Activated CD8-positive, alpha-beta memory T cell treated with anti-CD3 and anti-CD28 coated beads, Interleukin-2, amount 50 U/mL, for 24 hours (primary cell): ENCODE results near the gene XIRP1.
"Not testable (repeated sequence)": the region's sequence is repeated elsewhere in the genome, so short reads cannot be mapped to it uniquely, and the experiment has no call there.

ENCODE experiments used
- DNase-seq: peaks from one replicate; pipeline ENCODE4 v3.0.0-alpha.2; 2020; ENCODE audit errors: extremely low read depth

Gene XIRP1

GRCh38 chr3:39192490-39193092, at the start of gene XIRP1:
XIRP1 (minus strand) TSS chr3:39192595; CDS start chr3:39189445, 3,150 bp downstream.
- DNase-seq: no peak

DNA sequence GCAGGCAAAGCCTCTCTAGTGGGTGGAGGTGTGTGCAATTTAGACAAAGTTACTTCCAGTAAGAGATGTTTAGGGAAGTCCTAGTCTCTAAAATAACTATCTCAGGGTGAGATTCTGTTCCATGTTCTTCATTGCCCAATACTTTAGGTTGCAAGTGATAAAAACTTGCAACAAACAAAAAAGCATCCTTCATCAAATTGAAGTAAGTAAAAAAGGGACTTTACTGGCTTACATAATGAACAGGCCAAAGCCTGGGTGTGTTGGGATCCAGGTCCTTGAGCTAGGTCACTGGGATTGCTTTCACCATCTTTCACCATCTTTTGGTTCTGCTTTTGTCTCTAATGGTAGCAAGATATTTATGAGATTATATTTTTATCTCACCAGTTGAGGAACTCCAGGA, 49.2 kb upstream of the XIRP1 start:
- no peak for DNase-seq

GRCh38 chr3:39237027-39237426, 44.6 kb upstream of the XIRP1 start:
- DNase-seq: no peak

DNA sequence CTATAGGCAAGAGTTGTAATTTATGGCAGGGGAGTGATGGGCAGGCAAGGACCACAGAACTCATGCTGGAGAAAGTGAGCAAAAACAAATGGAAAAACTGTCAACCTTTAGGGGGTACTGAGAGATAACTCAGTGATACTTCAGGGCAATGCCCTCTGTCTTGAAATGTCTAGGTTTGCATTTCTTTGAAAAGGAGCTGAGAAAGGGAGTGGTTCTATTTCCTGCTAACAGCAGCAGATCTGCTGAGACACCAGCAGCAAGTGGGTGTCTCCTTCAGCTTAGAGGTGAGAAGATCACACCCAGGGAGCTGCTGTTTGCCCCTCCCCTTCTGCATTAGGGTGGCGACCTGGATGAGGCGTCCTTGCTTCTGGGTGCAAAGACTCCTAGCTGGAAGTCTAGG, 42.3 kb upstream of the XIRP1 start:
- DNase-seq: no peak

GRCh38 chr3:39232859-39233258, 40.5 kb upstream of the XIRP1 start:
- DNase-seq: no peak

GRCh38 chr3:39230453-39230852, 38.1 kb upstream of the XIRP1 start:
- no peak for DNase-seq

- DNase-seq: no peak
Measured at GRCh38 chr3:39228496-39228895, 36.1 kb upstream of the XIRP1 start.

DNA sequence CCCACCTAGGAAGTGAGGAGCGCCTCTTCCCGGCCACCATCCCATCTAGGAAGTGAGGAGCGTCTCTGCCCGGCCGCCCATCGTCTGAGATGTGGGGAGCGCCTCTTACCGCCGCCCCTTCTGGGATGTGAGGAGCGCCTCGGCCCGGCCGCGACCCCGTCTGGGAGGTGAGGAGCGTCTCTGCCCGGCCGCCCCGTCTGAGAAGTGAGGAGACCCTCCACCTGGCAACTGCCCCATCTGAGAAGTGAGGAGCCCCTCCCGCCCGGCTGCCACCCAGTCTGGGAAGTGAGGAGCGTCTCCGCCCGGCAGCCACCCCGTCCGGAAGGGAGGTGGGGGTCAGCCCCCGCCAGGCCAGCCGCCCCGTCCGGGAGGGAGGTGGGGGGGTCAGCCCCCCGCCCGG, 35.2 kb upstream of the XIRP1 start:
- DNase-seq: not testable (repeated sequence)

DNA sequence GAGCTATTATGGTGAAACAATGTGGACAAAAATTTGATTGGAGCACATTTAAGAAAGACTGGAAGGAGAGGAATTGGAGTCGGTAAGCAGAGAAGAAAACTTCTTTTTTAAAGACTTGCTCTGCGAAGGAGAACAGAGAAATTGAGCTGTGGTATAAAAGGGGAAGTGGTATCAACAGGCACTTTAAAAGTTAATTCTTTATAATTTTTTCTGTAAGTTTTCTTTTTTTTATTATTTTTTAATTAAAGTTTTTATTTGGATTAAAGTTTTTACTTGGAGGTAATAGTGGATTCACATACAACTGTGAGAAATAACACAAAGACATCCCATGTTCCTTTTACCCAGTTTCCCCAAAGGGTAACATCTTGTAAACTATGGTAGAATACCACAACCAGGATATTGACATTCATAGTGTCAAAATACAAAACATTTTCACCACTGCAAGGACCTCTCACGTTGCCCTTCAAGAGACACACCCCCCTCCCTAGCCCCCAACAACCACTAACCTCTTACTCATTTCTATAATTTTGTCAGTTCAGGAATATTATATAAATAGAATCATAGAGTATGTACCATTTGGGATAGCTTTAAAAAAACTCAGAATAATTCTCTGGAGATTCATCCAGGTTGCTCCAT, 33.8 kb upstream of the XIRP1 start:
- DNase-seq: no peak

- DNase-seq: no peak
Measured at GRCh38 chr3:39224288-39224687, 31.9 kb upstream of the XIRP1 start.

DNA sequence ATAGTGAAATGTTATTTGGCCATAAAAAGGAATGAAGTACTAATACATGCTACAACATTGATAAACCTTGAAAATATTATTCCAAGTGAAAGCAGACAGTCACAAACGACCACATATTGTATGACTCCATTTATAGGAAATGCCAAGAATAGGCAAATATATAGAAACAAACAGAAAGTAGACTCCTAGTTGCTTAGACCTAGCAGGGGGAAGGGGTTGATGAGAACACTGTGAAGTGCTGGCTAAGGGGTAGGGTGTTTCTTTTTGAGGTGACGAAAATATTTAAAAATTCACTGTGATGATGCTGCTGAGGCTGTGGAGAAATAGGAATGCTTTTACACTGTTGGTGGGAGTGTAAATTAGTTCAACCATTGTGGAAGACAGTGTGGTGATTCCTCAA, 30.5 kb upstream of the XIRP1 start:
- no peak for DNase-seq

- DNase-seq: no peak
Measured at GRCh38 chr3:39222462-39222861, 30.1 kb upstream of the XIRP1 start.

GRCh38 chr3:39221141-39221530, 28.7 kb upstream of the XIRP1 start:
- DNase-seq: no peak

- DNase-seq: no peak
Measured at GRCh38 chr3:39220407-39221140, 28.2 kb upstream of the XIRP1 start.

DNA sequence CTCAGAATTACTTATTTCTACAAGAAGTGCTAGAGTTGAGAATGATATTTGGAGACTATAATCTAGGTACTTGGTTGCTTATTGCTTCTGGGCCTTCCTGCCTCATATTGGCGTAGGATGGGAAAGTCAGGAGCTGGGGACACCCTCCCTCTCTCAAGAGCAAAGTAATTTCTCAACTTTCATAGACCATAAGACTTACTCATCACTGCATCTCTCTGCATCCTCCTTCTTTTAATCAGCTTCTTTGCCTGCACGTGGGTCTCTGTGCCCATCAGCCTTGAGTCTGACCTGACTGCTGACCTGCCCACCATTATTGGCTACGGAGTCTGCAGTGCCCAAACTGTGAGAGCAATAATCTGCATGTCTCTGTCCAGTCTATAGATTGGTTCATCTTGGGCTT, 27.3 kb upstream of the XIRP1 start:
- no peak for DNase-seq

DNA sequence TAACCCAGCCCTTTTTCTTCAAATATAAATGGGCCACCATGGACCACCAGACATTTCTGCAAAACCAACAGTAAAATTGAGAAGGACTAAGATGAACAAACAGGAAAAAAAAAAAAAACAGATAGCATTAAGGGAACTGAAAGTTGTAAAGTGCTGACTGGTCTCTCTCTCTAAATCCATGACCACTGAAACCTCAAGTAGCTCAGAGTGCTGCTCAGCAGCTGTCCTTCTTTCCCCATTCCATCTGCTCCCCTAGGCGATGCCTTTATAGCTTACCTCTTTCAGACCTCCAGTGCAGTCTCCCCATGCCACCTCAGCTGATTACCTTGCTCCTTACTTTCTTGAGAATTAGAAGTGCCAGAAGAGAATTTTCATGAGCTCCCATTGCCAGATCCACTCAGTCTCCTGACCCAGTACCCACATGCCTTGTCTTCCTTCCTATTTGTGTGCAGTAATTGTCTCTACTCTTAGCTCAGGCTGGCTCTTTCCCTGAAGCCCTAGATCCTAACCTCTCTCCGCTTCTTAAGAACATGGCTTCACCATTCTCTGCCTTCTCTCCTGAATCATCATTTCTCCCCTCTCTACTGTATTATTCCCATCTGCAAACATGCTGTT, 23.9 kb upstream of the XIRP1 start:
- no peak for DNase-seq

- DNase-seq: no peak
Measured at GRCh38 chr3:39213613-39214012, 21.2 kb upstream of the XIRP1 start.

DNA sequence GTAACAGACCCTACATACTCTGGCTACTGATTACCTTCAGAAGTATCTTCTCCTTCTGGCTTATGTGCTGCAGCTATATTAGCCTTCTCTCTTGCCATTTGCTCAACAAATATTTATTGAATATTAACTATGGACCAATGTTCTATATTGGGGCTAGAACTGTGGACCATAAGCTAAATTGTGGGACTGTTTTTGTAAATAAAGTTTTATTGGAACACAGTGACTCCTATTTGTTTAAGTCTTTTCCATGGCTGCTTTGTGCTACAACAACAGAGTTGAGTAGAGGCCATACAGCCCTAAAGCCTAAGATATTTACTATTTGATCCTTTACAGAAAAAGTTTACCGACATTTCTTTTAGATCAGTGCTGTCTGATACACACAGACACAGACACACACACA, 20.3 kb upstream of the XIRP1 start:
- no peak for DNase-seq

- DNase-seq: no peak
Measured at GRCh38 chr3:39211332-39212130, 19.1 kb upstream of the XIRP1 start.

GRCh38 chr3:39210078-39210477, 17.7 kb upstream of the XIRP1 start:
- DNase-seq: no peak

- DNase-seq: no peak
Measured at GRCh38 chr3:39209329-39209970, 17.1 kb upstream of the XIRP1 start.
